IMR-90 (cell line): ENCODE results near the gene ARHGAP23. TPM values are rescaled to one million over a fixed set of nuclear protein-coding genes. Genes with fewer than 3 reads are reported as not detected.

Experiments
- ATAC-seq: fragments of 200-7000 bp; cut with Tn5 transposase; 2 replicates; pipeline ENCODE4 v1.9.1; 2020; ENCODE audit warnings: low read depth, mild to moderate bottlenecking, moderate library complexity
- BruUV-seq: library from RNA; stranded (reverse); fragments of 400-500 nt; replicated peaks from 2 replicates; lab custom pipeline; 2021; lab: Mats Ljungman, UMichigan
- CTCF ChIA-PET: fragments of 300-600 bp; formaldehyde crosslinking; extraction: SDS; loops from one replicate; lab custom pipeline; 2021; ENCODE audit warnings: antibody characterized with exemption; lab: Yijun Ruan, JAX
- POLR2A ChIA-PET: fragments of 300-600 bp; sonication (Branson Sonifier 250); formaldehyde crosslinking; loops from one replicate; lab custom pipeline; 2022; ENCODE audit warnings: antibody characterized with exemption; ENCODE audit not compliant: unreplicated experiment; lab: Charles Lee
- DNase-seq: peaks from one replicate; pipeline ENCODE4 v3.0.0; 2013
- H2AFZ ChIP-seq: replicated peaks from 2 replicates; pipeline ENCODE3; 2013; ENCODE audit warnings: low read length, mild to moderate bottlenecking; ENCODE audit not compliant: poor library complexity
- H2AK5ac ChIP-seq: 2 replicates; pipeline ENCODE4 v1.6.1; 2013; ENCODE audit warnings: low read depth, low read length, inconsistent platforms
- H2AK9ac ChIP-seq: replicated peaks from 2 replicates; pipeline ENCODE3; 2013; ENCODE audit warnings: mild to moderate bottlenecking, low read depth, low read length, moderate library complexity; ENCODE audit not compliant: poor library complexity
- H2BK120ac ChIP-seq: 2 replicates; pipeline ENCODE4 v1.6.1; 2013; ENCODE audit warnings: low read depth, low read length, inconsistent platforms
- H2BK15ac ChIP-seq: 3 replicates; pipeline ENCODE4 v1.6.1; 2013; ENCODE audit warnings: low read depth, low read length, inconsistent platforms
- H2BK20ac ChIP-seq: 2 replicates; pipeline ENCODE4 v1.6.1; 2013; ENCODE audit warnings: low read depth, mild to moderate bottlenecking, inconsistent platforms, low read length, moderate library complexity
- H2BK5ac ChIP-seq: 2 replicates; pipeline ENCODE4 v1.6.1; 2013; ENCODE audit warnings: mild to moderate bottlenecking, low read depth, low read length, inconsistent platforms; ENCODE audit not compliant: poor library complexity, severe bottlenecking
- H3K14ac ChIP-seq: replicated peaks from 2 replicates; pipeline ENCODE4 v1.6.1; 2013; ENCODE audit warnings: low read depth, low read length, inconsistent platforms
- H3K18ac ChIP-seq: 2 replicates; pipeline ENCODE4 v1.6.1; 2013; ENCODE audit warnings: low read depth, low read length, control low read depth
- H3K23ac ChIP-seq: 2 replicates; pipeline ENCODE4 v1.6.1; 2013; ENCODE audit warnings: low read depth, low read length, inconsistent platforms
- H3K27ac ChIP-seq: 2 replicates; pipeline ENCODE4 v1.5.1; 2013; ENCODE audit warnings: mild to moderate bottlenecking, control low read depth, low read length; ENCODE audit not compliant: insufficient read depth
- H3K27me3 ChIP-seq: 2 replicates; pipeline ENCODE4 v1.6.1; 2013; ENCODE audit warnings: low read length; ENCODE audit not compliant: control insufficient read depth, insufficient read depth
- H3K36me3 ChIP-seq: 2 replicates; pipeline ENCODE4 v1.6.1; 2013; ENCODE audit warnings: low read length, mixed read lengths; ENCODE audit not compliant: control insufficient read depth, insufficient read depth
- H3K4ac ChIP-seq: 2 replicates; pipeline ENCODE4 v1.6.1; 2013; ENCODE audit warnings: low read depth, low read length, inconsistent platforms
- H3K4me1 ChIP-seq: 2 replicates; pipeline ENCODE4 v1.6.1; 2013; ENCODE audit warnings: low read length, mixed read lengths; ENCODE audit not compliant: control insufficient read depth, insufficient read depth
- H3K4me2 ChIP-seq: 2 replicates; pipeline ENCODE4 v1.6.1; 2013; ENCODE audit warnings: low read depth, mild to moderate bottlenecking, control low read depth, low read length, moderate library complexity
- H3K4me3 ChIP-seq: 2 replicates; pipeline ENCODE4 v1.5.1; 2013; ENCODE audit warnings: low read depth, mild to moderate bottlenecking, control low read depth, low read length, moderate library complexity; ENCODE audit not compliant: insufficient read depth
- H3K56ac ChIP-seq: 2 replicates; pipeline ENCODE4 v1.6.1; 2013; ENCODE audit warnings: low read length, inconsistent platforms; ENCODE audit not compliant: insufficient read depth; ENCODE audit errors: extremely low read depth
- H3K79me1 ChIP-seq, 2 experiments: 2 replicates each; pipeline ENCODE4 v1.6.1; 2013; ENCODE audit warnings: low read length in 2 of 2, inconsistent platforms in 1 of 2, low read depth in 1 of 2
- H3K9ac ChIP-seq: 2 replicates; pipeline ENCODE4 v1.6.1; 2013; ENCODE audit warnings: low read depth, low read length, control low read depth
- H3K9me1 ChIP-seq: 2 replicates; pipeline ENCODE4 v1.6.1; 2013; ENCODE audit warnings: low read length, inconsistent platforms; ENCODE audit not compliant: insufficient read depth
- H3K9me3 ChIP-seq: 2 replicates; pipeline ENCODE4 v1.6.1; 2013; ENCODE audit warnings: low read length; ENCODE audit not compliant: control insufficient read depth, insufficient read depth
- H4K20me1 ChIP-seq: 2 replicates; pipeline ENCODE4 v1.6.1; 2013; ENCODE audit warnings: low read length, inconsistent platforms; ENCODE audit not compliant: insufficient read depth
- H4K5ac ChIP-seq: 2 replicates; pipeline ENCODE4 v1.6.1; 2013; ENCODE audit warnings: mild to moderate bottlenecking, low read depth, low read length, control low read depth
- H4K8ac ChIP-seq, 2 experiments: 2 replicates each; pipeline ENCODE4 v1.6.1; 2013; ENCODE audit warnings: low read depth in 2 of 2, low read length in 2 of 2, control low read depth in 1 of 2, inconsistent platforms in 1 of 2
- H4K91ac ChIP-seq: 2 replicates; pipeline ENCODE4 v1.6.1; 2013; ENCODE audit warnings: low read depth, low read length, inconsistent platforms; ENCODE audit not compliant: insufficient read depth
- BHLHE40 ChIP-seq: fragments of 150-350 bp; IDR thresholded peaks from 2 replicates; pipeline ENCODE4 v1.6.1; 2016; ENCODE audit warnings: mild to moderate bottlenecking, low read depth, low read length
- CHD1 ChIP-seq: IDR thresholded peaks from 2 replicates; pipeline ENCODE4 v1.6.1; 2012; ENCODE audit warnings: low read depth, low read length, improper control_type of control experiment
- MXI1 ChIP-seq: IDR thresholded peaks from 2 replicates; pipeline ENCODE4 v1.6.1; 2012; ENCODE audit warnings: low read depth, mild to moderate bottlenecking, low read length, moderate library complexity, borderline replicate concordance
- WGBS, 2 experiments: methylation state at CpG; one replicate each; pipeline versions ENCODE4 v1.1.5 to v1.1.7; 2013; ENCODE audit warnings: missing lambda C conversion rate in 2 of 2; ENCODE audit not compliant: insufficient read length in 1 of 2; ENCODE audit errors: extremely low coverage in 2 of 2; 5-methylcytosine and 5-hydroxymethylcytosine counted together
- dilution Hi-C: fragments of 300-500 bp; cut with HindIII; formaldehyde crosslinking; loops from one replicate; pipeline ENCODE4 v1.14.3; 2018; ENCODE audit warnings: low sequenced_read_pairs; ENCODE audit not compliant: unreplicated experiment
- in situ Hi-C: fragments of 300-500 bp; cut with MboI; formaldehyde crosslinking; loops from 3 replicates; pipeline ENCODE4 v1.14.3; 2019; ENCODE audit warnings: low sequenced_read_pairs, inconsistent platforms, mixed read lengths
- intact Hi-C: fragments of 100-400 bp; cut with micrococcal nuclease; formaldehyde crosslinking; loops from 2 replicates; pipeline ENCODE4 v1.10.0; 2022
- polyA plus RNA-seq, 3 experiments: library from polyadenylated mRNA; depleted of rRNA; stranded (reverse); fragments of >200 nt; gene quantifications; 2 replicates each; pipeline ENCODE4 v1.2.3, GENCODE V29; 2012; ENCODE audit warnings: low replicate concordance in 1 of 3
- total RNA-seq: library from RNA; depleted of rRNA; stranded (reverse); fragments of >200 nt; gene quantifications from 2 replicates; pipeline ENCODE4 v1.2.3, GENCODE V29; 2012

Gene ARHGAP23
- total and polyA plus RNA-seq, 2 of the 4 experiments (the other 2 are of a cell fraction) = 9.3 to 43.3 TPM

DNA sequence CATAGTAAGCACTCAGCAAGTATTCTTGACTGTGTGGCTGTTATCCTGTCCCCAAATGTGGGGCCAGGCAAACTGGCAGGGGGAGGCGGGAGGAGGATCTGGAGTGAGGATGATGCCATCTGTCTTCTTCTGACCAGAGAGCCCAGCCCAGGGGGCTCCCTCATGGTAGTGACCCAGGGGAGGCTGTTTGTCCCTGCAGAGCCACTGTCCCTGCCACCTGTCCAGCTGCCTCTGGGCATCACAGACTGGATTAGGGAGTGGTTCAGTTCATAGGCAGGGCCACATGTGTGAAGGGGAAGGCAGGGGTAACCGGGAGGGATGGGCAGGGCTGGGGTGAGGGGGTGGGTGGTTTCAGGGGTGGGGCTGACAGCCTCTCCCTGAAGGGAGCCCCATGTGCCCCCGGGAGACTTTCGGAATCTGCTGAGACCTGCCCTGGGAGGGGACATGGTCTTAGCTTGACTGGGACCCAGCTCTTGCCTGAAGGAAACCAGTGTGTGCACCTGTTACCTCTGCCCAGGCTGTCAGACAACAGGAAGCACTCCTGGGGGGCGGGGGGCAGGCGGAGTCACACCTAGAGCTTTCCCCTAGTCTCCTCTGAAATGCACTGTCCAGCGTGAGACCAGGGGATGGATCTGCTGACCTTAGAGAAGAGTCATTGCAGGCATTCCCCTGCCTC lies 15.2 kb downstream of the ARHGAP23 start:
- 61% methylated on average over 2 of the region's 7 CpGs; no CpG with 5 or more reads in 1 of the 2 experiments for WGBS, 2 experiments
- no peak overlapping the region for H2BK5ac ChIP-seq
- peaks cover 3% of the 10 kb centered on the region; the same call in 1 of the 2 replicates for H3K36me3 ChIP-seq
- intact Hi-C loops (loop anchor here (5.0 kb wide), 2 partner anchors 44 to 224 kb away; no protein-coding TSS in a partner anchor), in situ Hi-C loops (loop anchor here (5.0 kb wide), 1 partner anchor 39 kb away; no protein-coding TSS in a partner anchor), dilution Hi-C loops (no loop called here)
- TF ChIP-seq BHLHE40 (no peak), CHD1 (no peak), MXI1 (no peak)
- no peak overlapping the region for H2BK15ac ChIP-seq
- H3K23ac ChIP-seq = peak overlapping the region; percentile 32; the same call in 1 of the 2 replicates
- ChIA-PET CTCF (interaction anchor here (0.9 kb wide), 2 partner anchors 8 to 22 kb away, joined by 3 to 4 read pairs; no protein-coding TSS in a partner anchor), POLR2A (no interaction called here)
- no peak overlapping the region for H3K18ac ChIP-seq
- no peak for ATAC-seq
- no peak overlapping the region for H2BK120ac ChIP-seq
- no peak overlapping the region for H4K91ac ChIP-seq
- peaks cover 67% of the 10 kb centered on the region for H4K20me1 ChIP-seq
- peaks cover 28 to 85% of the 10 kb centered on the region in 2 experiments for H3K79me1 ChIP-seq
- no peak overlapping the region for H3K56ac ChIP-seq
- peak overlapping the region; percentile 82 for H2AK9ac ChIP-seq
- DNase-seq = no peak
- H3K27ac ChIP-seq = no peak overlapping the region
- H3K27me3 ChIP-seq = no peaks in the 10 kb centered on the region
- no peak overlapping the region for H4K8ac ChIP-seq
- no peak overlapping the region for H3K4me2 ChIP-seq
- peak overlapping the region; percentile 76; the same call in 1 of the 2 replicates for H2AK5ac ChIP-seq
- no TSS peak for BruUV-seq
- peak overlapping the region; percentile 52 for H3K4ac ChIP-seq
- peaks cover 22% of the 10 kb centered on the region for H3K9me1 ChIP-seq
- H2BK20ac ChIP-seq = no peak overlapping the region
- no peak overlapping the region for H3K4me3 ChIP-seq
- no peak overlapping the region for H4K5ac ChIP-seq
- no peak overlapping the region for H3K14ac ChIP-seq
- H3K4me1 ChIP-seq = peaks cover 25% of the 10 kb centered on the region
- no peak overlapping the region for H3K9ac ChIP-seq
- H2AFZ ChIP-seq = no peak overlapping the region
- H3K9me3 ChIP-seq = no peaks in the 10 kb centered on the region
